WTC11 (cell line): ENCODE results near the gene RAMAC. TPM values are rescaled to one million over a fixed set of nuclear protein-coding genes. Genes with fewer than 3 reads are reported as not detected.

Source experiments
- ATAC-seq: fragments of 200-7000 bp; cut with Tn5 transposase; 2 replicates; pipeline ENCODE4 v1.10.0; 2021; ENCODE audit warnings: mild to moderate bottlenecking, moderate library complexity
- CTCF ChIA-PET: fragments of 300-600 bp; sonication (Branson Sonifier 250); formaldehyde crosslinking; loops from one replicate; lab custom pipeline; 2021; ENCODE audit warnings: antibody characterized with exemption; lab: Charles Lee
- POLR2A ChIA-PET: fragments of 350-600 bp; sonication (Branson Sonifier 250); formaldehyde crosslinking; loops from one replicate; lab custom pipeline; 2021; ENCODE audit warnings: antibody characterized with exemption; lab: Charles Lee
- DNase-seq: peaks from one replicate; pipeline ENCODE4 v3.0.0; 2021; ENCODE audit warnings: low spot score
- H3K27ac Mint-ChIP-seq: 2 replicates; pipeline ENCODE4 v1.8.0; 2021; ENCODE audit warnings: mixed read lengths
- H3K27me3 Mint-ChIP-seq: 2 replicates; pipeline ENCODE4 v1.8.0; 2021; ENCODE audit warnings: low read depth, mild to moderate bottlenecking, moderate library complexity, mixed read lengths
- H3K36me3 Mint-ChIP-seq: 2 replicates; pipeline ENCODE4 v1.8.0; 2021; ENCODE audit warnings: mixed read lengths
- H3K4me1 Mint-ChIP-seq: 2 replicates; pipeline ENCODE4 v1.8.0; 2022; ENCODE audit warnings: mixed read lengths
- H3K4me3 Mint-ChIP-seq: 2 replicates; pipeline ENCODE4 v1.8.0; 2021; ENCODE audit warnings: mild to moderate bottlenecking, moderate library complexity, mixed read lengths
- H3K9me3 Mint-ChIP-seq: 2 replicates; pipeline ENCODE4 v1.8.0; 2021; ENCODE audit warnings: mixed read lengths
- ATF2 ChIP-seq: sonication (generic); formaldehyde crosslinking; IDR thresholded peaks from 2 replicates; pipeline ENCODE4 v1.8.1; 2022; ENCODE audit warnings: low read depth, missing genetic modification reagents, borderline replicate concordance
- EMX1 ChIP-seq: fragments of 250-450 bp; sonication (Bioruptor Pico); IDR thresholded peaks from 2 replicates; pipeline ENCODE4 v1.8.0; 2021; ENCODE audit warnings: mild to moderate bottlenecking
- GTF2I ChIP-seq: fragments of 250-450 bp; sonication (Bioruptor Pico); conservative IDR thresholded peaks from 2 replicates; pipeline ENCODE4 v1.4.0; 2021; ENCODE audit warnings: mild to moderate bottlenecking
- IRF1 ChIP-seq: sonication (generic); formaldehyde crosslinking; IDR thresholded peaks from 2 replicates; pipeline ENCODE4 v1.8.0; 2023; ENCODE audit warnings: missing genetic modification reagents
- JAZF1 ChIP-seq: fragments of 250-450 bp; sonication (Bioruptor Pico); IDR thresholded peaks from 2 replicates; pipeline ENCODE4 v1.9.0; 2021; ENCODE audit warnings: moderate library complexity, mild to moderate bottlenecking, inconsistent platforms
- NFYB ChIP-seq: sonication (generic); formaldehyde crosslinking; conservative IDR thresholded peaks from 2 replicates; pipeline ENCODE4 v1.8.0; 2022; ENCODE audit warnings: low read depth, missing genetic modification reagents
- NR1H2 ChIP-seq: sonication (generic); formaldehyde crosslinking; IDR thresholded peaks from 2 replicates; pipeline ENCODE4 v1.9.0; 2021; ENCODE audit warnings: mild to moderate bottlenecking, moderate library complexity, missing genetic modification reagents
- NR2C2 ChIP-seq: sonication (generic); formaldehyde crosslinking; IDR thresholded peaks from 2 replicates; pipeline ENCODE4 v1.8.0; 2022; ENCODE audit warnings: mild to moderate bottlenecking, missing genetic modification reagents
- OVOL2 ChIP-seq: fragments of 250-450 bp; sonication (Bioruptor Pico); IDR thresholded peaks from 2 replicates; pipeline ENCODE4 v1.9.0; 2021; ENCODE audit warnings: mild to moderate bottlenecking, borderline replicate concordance
- PREB ChIP-seq: sonication (generic); formaldehyde crosslinking; IDR thresholded peaks from 2 replicates; pipeline ENCODE4 v1.8.1; 2022; ENCODE audit warnings: mild to moderate bottlenecking, missing genetic modification reagents, moderate library complexity, borderline replicate concordance
- RORB ChIP-seq: fragments of 250-450 bp; sonication (Bioruptor Pico); IDR thresholded peaks from 2 replicates; pipeline ENCODE4 v1.9.0; 2021; ENCODE audit warnings: mild to moderate bottlenecking
- TEAD4 ChIP-seq: sonication (generic); formaldehyde crosslinking; IDR thresholded peaks from 2 replicates; pipeline ENCODE4 v1.8.0; 2022; ENCODE audit warnings: mild to moderate bottlenecking, missing genetic modification reagents
- ZNF121 ChIP-seq: sonication (generic); formaldehyde crosslinking; IDR thresholded peaks from 2 replicates; pipeline ENCODE4 v1.8.0; 2023; ENCODE audit warnings: missing genetic modification reagents
- ZNF396 ChIP-seq: fragments of 250-450 bp; sonication (Bioruptor Pico); IDR thresholded peaks from 2 replicates; pipeline ENCODE4 v1.8.0; 2021; ENCODE audit warnings: mild to moderate bottlenecking, moderate library complexity, borderline replicate concordance
- total RNA-seq: library from RNA; stranded (reverse); gene quantifications from 3 replicates; pipeline ENCODE4 v1.2.3, GENCODE V29; 2021
- TF ChIP-seq, protein P1 (sequence below): fragments of 250-450 bp; sonication (Bioruptor Pico); conservative IDR thresholded peaks from 2 replicates; pipeline ENCODE4 v1.9.0; 2021; ENCODE audit warnings: mild to moderate bottlenecking
- TF ChIP-seq, protein P2 (sequence below): sonication (generic); formaldehyde crosslinking; IDR thresholded peaks from 2 replicates; pipeline ENCODE4 v1.8.1; 2023; ENCODE audit warnings: mild to moderate bottlenecking, missing genetic modification reagents
- TF ChIP-seq, protein P3 (sequence below): sonication (generic); formaldehyde crosslinking; IDR thresholded peaks from 2 replicates; pipeline ENCODE4 v1.8.1; 2023; ENCODE audit warnings: mild to moderate bottlenecking, moderate library complexity, missing genetic modification reagents
- TF ChIP-seq, protein P4 (sequence below): fragments of 200-600 bp; IDR thresholded peaks from 2 replicates; pipeline ENCODE4 v1.8.0; 2022; ENCODE audit warnings: antibody characterized with exemption
- TF ChIP-seq, protein P5 (sequence below): sonication (generic); formaldehyde crosslinking; IDR thresholded peaks from 2 replicates; pipeline ENCODE4 v1.8.0; 2022; ENCODE audit warnings: mild to moderate bottlenecking, missing genetic modification reagents

Gene RAMAC
- total RNA-seq, 1 experiment from 2014 or later = 26.6 TPM

GRCh38 chr15:82972990-82973389 lies 13.0 kb upstream of the RAMAC start:
- POLR2A ChIA-PET = no interaction called here
- H3K27ac Mint-ChIP-seq = no peak overlapping the region

GRCh38 chr15:82977076-82977475 lies 8.9 kb upstream of the RAMAC start:
- Mint-ChIP-seq H3K9me3 (no peaks in the 10 kb centered on the region), H3K4me3 (no peak overlapping the region), H3K27ac (no peak overlapping the region), H3K4me1 (no peaks in the 10 kb centered on the region), H3K36me3 (no peaks in the 10 kb centered on the region), H3K27me3 (peaks cover 10% of the 10 kb centered on the region)
- CTCF ChIA-PET = no interaction called here
- POLR2A ChIA-PET = no interaction called here
- ATAC-seq (no peak), DNase-seq (no peak)
- TF ChIP-seq PREB (CRISPR knock-in tag) = no peak
- no peak for TF ChIP-seq NR2C2 (CRISPR knock-in tag)
- no peak for TF ChIP-seq NFYB (CRISPR knock-in tag)
- TF ChIP-seq JAZF1 (CRISPR knock-in tag) = no peak
- no peak for TF ChIP-seq ZNF396 (CRISPR knock-in tag)
- no peak for TF ChIP-seq ZNF121 (CRISPR knock-in tag)
- no peak for TF ChIP-seq OVOL2 (CRISPR knock-in tag)
- TF ChIP-seq, protein P1, sequence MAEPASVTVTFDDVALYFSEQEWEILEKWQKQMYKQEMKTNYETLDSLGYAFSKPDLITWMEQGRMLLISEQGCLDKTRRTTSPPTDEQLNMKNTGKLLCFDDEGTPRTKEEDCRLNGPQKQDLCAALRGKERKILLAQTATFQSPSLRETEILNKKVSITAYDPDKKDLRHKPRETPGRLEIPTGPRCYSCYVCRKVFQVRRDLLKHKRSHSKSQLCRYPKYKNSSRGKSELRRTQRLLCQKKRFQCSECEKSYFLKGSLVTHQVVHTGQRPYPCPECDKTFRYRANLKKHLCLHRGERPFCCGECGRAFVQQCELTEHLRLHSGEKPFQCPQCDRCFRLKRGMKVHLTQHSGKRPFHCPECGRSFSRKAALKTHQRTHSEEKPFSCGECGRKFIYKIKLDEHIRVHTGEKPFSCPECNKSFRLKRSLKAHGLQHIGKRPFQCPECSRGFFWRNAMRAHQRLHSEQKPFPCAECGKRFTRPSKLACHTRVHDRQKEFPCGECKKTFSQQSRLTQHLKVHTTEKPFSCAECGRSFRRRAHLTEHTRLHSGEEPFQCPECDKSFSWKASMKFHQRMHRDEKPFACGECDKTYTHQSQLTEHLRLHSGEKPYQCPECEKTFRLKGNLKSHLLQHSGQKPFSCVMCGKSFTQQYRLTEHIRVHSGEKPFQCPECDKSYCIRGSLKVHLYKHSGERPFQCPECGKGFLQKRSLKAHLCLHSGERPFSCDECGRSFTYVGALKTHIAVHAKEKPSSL (CRISPR knock-in tag) = no peak

More at GRCh38 chr15:82972990-82973389, 13.0 kb upstream of the RAMAC start:
- no peaks in the 10 kb centered on the region for H3K4me1 Mint-ChIP-seq
- CTCF ChIA-PET = no interaction called here
- ATAC-seq (no peak), DNase-seq (no peak)
- no peaks in the 10 kb centered on the region for H3K36me3 Mint-ChIP-seq
- H3K9me3 Mint-ChIP-seq = no peaks in the 10 kb centered on the region
- peaks cover 19% of the 10 kb centered on the region for H3K27me3 Mint-ChIP-seq
- TF ChIP-seq, protein P2, sequence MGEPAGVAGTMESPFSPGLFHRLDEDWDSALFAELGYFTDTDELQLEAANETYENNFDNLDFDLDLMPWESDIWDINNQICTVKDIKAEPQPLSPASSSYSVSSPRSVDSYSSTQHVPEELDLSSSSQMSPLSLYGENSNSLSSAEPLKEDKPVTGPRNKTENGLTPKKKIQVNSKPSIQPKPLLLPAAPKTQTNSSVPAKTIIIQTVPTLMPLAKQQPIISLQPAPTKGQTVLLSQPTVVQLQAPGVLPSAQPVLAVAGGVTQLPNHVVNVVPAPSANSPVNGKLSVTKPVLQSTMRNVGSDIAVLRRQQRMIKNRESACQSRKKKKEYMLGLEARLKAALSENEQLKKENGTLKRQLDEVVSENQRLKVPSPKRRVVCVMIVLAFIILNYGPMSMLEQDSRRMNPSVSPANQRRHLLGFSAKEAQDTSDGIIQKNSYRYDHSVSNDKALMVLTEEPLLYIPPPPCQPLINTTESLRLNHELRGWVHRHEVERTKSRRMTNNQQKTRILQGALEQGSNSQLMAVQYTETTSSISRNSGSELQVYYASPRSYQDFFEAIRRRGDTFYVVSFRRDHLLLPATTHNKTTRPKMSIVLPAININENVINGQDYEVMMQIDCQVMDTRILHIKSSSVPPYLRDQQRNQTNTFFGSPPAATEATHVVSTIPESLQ (CRISPR knock-in tag) = no peak
- no peak for TF ChIP-seq ATF2 (CRISPR knock-in tag)
- TF ChIP-seq, protein P3, sequence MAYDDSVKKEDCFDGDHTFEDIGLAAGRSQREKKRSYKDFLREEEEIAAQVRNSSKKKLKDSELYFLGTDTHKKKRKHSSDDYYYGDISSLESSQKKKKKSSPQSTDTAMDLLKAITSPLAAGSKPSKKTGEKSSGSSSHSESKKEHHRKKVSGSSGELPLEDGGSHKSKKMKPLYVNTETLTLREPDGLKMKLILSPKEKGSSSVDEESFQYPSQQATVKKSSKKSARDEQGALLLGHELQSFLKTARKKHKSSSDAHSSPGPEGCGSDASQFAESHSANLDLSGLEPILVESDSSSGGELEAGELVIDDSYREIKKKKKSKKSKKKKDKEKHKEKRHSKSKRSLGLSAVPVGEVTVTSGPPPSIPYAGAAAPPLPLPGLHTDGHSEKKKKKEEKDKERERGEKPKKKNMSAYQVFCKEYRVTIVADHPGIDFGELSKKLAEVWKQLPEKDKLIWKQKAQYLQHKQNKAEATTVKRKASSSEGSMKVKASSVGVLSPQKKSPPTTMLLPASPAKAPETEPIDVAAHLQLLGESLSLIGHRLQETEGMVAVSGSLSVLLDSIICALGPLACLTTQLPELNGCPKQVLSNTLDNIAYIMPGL (CRISPR knock-in tag) = no peak
- no peak for TF ChIP-seq EMX1 (CRISPR knock-in tag)
- TF ChIP-seq IRF1 = no peak
- no peak for TF ChIP-seq RORB (CRISPR knock-in tag)
- TF ChIP-seq, protein P4, sequence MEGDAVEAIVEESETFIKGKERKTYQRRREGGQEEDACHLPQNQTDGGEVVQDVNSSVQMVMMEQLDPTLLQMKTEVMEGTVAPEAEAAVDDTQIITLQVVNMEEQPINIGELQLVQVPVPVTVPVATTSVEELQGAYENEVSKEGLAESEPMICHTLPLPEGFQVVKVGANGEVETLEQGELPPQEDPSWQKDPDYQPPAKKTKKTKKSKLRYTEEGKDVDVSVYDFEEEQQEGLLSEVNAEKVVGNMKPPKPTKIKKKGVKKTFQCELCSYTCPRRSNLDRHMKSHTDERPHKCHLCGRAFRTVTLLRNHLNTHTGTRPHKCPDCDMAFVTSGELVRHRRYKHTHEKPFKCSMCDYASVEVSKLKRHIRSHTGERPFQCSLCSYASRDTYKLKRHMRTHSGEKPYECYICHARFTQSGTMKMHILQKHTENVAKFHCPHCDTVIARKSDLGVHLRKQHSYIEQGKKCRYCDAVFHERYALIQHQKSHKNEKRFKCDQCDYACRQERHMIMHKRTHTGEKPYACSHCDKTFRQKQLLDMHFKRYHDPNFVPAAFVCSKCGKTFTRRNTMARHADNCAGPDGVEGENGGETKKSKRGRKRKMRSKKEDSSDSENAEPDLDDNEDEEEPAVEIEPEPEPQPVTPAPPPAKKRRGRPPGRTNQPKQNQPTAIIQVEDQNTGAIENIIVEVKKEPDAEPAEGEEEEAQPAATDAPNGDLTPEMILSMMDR = no peak
- no peak for TF ChIP-seq JAZF1 (CRISPR knock-in tag)
- TF ChIP-seq, protein P5, sequence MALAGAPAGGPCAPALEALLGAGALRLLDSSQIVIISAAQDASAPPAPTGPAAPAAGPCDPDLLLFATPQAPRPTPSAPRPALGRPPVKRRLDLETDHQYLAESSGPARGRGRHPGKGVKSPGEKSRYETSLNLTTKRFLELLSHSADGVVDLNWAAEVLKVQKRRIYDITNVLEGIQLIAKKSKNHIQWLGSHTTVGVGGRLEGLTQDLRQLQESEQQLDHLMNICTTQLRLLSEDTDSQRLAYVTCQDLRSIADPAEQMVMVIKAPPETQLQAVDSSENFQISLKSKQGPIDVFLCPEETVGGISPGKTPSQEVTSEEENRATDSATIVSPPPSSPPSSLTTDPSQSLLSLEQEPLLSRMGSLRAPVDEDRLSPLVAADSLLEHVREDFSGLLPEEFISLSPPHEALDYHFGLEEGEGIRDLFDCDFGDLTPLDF (CRISPR knock-in tag) = no peak
- TF ChIP-seq TEAD4 (CRISPR knock-in tag) = no peak
- TF ChIP-seq NR1H2 (CRISPR knock-in tag) = no peak
- no peak for TF ChIP-seq GTF2I (CRISPR knock-in tag)
- no peak overlapping the region for H3K4me3 Mint-ChIP-seq
